D721Med (cell line): ENCODE results near the gene GDF10.

Experiments used
- DNase-seq: peaks from one replicate; pipeline ENCODE4 v3.0.0; 2011; ENCODE audit warnings: low spot score; ENCODE audit not compliant: insufficient read length
- FAIRE-seq: peaks from 2 replicates; lab custom pipeline; 2011; peaks lifted over from hg19 to GRCh38; lab: Jason Lieb, UNC
- TF ChIP-seq, protein P1 (sequence below): IDR thresholded peaks from 2 replicates; pipeline ENCODE4 v1.5.1; 2012; ENCODE audit warnings: mild to moderate bottlenecking, control low read depth; ENCODE audit not compliant: insufficient read depth; ENCODE audit errors: missing control alignments

Gene GDF10

GRCh38 chr10:47332946-47333345, 32.9 kb downstream of the GDF10 start:
- TF ChIP-seq, protein P1, sequence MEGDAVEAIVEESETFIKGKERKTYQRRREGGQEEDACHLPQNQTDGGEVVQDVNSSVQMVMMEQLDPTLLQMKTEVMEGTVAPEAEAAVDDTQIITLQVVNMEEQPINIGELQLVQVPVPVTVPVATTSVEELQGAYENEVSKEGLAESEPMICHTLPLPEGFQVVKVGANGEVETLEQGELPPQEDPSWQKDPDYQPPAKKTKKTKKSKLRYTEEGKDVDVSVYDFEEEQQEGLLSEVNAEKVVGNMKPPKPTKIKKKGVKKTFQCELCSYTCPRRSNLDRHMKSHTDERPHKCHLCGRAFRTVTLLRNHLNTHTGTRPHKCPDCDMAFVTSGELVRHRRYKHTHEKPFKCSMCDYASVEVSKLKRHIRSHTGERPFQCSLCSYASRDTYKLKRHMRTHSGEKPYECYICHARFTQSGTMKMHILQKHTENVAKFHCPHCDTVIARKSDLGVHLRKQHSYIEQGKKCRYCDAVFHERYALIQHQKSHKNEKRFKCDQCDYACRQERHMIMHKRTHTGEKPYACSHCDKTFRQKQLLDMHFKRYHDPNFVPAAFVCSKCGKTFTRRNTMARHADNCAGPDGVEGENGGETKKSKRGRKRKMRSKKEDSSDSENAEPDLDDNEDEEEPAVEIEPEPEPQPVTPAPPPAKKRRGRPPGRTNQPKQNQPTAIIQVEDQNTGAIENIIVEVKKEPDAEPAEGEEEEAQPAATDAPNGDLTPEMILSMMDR, result no peak
- no peak for FAIRE-seq
- DNase-seq, result no peak

- DNase-seq (no peak), FAIRE-seq (no peak)
- TF ChIP-seq, protein P1, result no peak
These were observed 33.5 kb downstream of the GDF10 start for GRCh38 chr10:47333532-47333931.

DNA sequence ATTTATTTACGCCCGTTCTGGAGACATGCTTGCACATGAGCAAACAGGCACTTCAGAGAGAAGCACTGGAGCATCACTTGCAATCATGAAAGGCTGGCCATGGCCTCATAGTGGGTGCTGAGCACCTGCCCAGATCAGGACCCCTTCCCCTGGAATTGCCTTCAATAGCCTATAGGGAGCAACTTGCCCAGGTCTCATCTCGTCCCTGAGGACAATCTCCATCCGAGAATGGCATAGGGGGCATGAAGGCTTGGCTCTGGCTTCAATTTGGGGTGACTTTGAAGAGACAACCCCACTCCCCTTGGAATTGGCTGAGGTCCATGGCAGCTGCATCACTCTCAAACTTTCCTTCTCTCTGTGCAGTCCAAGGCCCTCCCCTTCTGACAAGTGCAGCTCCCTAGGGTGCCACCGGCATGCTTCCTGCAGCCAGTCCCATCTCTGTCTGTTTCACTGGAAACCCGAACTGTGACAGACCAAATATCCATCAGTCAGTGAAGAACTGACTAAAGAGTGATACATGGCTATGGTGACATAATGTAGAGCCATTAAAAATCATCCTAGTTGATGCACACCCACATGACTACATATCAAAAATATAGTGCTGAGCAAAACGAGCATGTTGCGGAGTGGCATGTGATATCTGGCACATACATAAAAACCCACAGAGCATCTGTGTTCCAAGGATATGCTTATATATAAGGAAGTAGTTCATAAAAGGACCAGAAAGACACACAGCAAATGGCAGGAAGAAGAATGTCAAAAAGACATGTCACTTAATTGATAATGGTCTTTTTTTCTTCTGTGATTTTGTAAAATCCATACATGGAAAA, 34.7 kb downstream of the GDF10 start:
- FAIRE-seq, result no peak
- DNase-seq, result no peak
- TF ChIP-seq, protein P1, result no peak

- TF ChIP-seq, protein P1, result no peak
- DNase-seq (no peak), FAIRE-seq (no peak)
These were observed 35.9 kb downstream of the GDF10 start for GRCh38 chr10:47335906-47336305.

DNA sequence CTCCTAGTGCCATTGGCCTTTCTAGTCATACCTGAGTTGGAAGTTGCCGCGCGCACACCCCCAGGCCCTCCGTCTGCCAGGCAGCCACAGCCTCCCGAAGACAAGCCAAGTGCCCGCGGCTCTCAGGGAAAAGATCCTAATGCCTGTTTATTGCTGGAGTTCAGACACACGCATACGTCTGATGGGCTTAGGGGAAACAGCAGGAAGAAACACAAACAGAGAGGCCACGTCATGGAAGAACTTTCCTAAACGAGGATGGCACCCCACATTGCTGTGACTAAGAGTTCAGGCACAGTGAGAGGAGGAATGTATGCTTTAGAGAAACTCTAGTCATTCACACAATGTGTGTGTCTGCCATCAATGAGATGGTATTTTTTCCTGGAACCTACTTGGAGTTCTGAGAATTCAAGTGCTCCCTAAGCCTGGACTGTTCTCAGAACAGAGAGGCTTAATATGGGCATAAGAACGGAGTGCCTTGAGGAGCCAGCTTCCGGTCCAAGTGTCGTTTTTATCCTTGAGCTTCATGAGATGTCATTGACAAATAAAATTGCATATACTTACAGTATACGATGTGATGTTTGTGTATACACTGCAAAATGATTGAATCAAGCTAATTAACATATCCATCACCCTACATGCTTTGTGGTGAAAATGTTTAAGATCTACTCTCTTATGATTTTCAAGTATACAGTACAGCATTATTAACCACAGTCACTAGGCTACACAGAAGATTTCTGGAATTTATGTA, 36.6 kb downstream of the GDF10 start:
- DNase-seq (no peak), FAIRE-seq (no peak)
- TF ChIP-seq, protein P1, result no peak

- TF ChIP-seq, protein P1, result no peak
- DNase-seq, result no peak
- no peak for FAIRE-seq
These were observed 37.3 kb downstream of the GDF10 start for GRCh38 chr10:47337310-47337709.
